ENCODE data around the gene EHBP1. TPM values are rescaled to one million over a fixed set of nuclear protein-coding genes. Genes with fewer than 3 reads are reported as not detected.

EHBP1 gene
- total RNA-seq, 1 donor from 2014 or later: 63.4 TPM

DNA sequence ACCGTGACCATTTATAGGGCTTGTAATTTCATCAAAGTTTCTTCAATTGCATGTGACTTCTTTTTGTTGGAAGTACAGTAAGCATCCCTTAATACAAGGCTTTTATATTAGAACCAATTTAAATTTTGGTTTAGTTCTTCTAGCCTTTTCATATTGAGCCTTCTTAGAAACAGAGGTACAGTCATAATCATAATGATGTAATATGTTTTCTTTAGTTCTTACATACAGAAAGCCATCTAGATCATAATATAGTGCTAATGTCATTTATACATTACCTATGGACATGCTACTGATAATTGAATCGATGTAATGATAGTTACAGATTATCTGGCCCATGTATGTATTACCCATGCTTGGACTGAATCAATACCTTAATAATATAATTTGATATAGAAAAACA is 235.2 kb downstream of the EHBP1 start:
- Mint-ChIP-seq H3K36me3 (ENCODE audit: unreplicated experiment) (no peaks in the 10 kb centered on the region), H3K9me3 (ENCODE audit: unreplicated experiment) (no peaks in the 10 kb centered on the region), H3K4me1 (ENCODE audit: low read depth, unreplicated experiment) (no peaks in the 10 kb centered on the region), H3K27ac (ENCODE audit: unreplicated experiment) (no peak overlapping the region), H3K4me3 (ENCODE audit: unreplicated experiment) (no peak overlapping the region), H3K27me3 (ENCODE audit: unreplicated experiment) (no peaks in the 10 kb centered on the region)
- TF ChIP-seq, protein P1, sequence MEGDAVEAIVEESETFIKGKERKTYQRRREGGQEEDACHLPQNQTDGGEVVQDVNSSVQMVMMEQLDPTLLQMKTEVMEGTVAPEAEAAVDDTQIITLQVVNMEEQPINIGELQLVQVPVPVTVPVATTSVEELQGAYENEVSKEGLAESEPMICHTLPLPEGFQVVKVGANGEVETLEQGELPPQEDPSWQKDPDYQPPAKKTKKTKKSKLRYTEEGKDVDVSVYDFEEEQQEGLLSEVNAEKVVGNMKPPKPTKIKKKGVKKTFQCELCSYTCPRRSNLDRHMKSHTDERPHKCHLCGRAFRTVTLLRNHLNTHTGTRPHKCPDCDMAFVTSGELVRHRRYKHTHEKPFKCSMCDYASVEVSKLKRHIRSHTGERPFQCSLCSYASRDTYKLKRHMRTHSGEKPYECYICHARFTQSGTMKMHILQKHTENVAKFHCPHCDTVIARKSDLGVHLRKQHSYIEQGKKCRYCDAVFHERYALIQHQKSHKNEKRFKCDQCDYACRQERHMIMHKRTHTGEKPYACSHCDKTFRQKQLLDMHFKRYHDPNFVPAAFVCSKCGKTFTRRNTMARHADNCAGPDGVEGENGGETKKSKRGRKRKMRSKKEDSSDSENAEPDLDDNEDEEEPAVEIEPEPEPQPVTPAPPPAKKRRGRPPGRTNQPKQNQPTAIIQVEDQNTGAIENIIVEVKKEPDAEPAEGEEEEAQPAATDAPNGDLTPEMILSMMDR (IDR thresholded peaks at IDR 0.05; ENCODE audit: partially characterized antibody, unreplicated experiment): no peak
- DNase-seq: no peak

DNA sequence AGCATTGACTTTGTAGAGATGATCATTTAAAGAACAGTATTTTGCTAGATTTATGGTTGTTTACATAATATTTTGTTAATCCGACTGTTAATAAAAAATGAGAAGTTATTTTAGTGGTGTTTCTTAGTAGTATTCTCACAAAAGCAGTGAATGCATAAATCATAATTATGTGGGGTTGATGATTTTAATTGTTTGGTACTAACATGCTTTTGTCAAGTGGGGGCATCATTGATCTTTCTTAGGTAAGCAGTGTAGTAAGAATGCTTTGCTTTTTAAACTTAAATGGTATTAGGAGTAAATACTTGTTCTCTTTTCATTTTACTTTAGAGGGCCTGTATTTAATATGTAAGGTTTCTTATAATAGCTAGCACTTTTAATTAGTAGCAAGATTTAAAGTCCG is 235.9 kb downstream of the EHBP1 start:
- Mint-ChIP-seq H3K36me3 (ENCODE audit: unreplicated experiment) (no peaks in the 10 kb centered on the region), H3K27me3 (ENCODE audit: unreplicated experiment) (no peaks in the 10 kb centered on the region), H3K4me3 (ENCODE audit: unreplicated experiment) (no peak overlapping the region), H3K4me1 (ENCODE audit: low read depth, unreplicated experiment) (no peaks in the 10 kb centered on the region), H3K27ac (ENCODE audit: unreplicated experiment) (no peak overlapping the region), H3K9me3 (ENCODE audit: unreplicated experiment) (no peaks in the 10 kb centered on the region)
- TF ChIP-seq, protein P1 (IDR thresholded peaks at IDR 0.05; ENCODE audit: partially characterized antibody, unreplicated experiment): no peak
- DNase-seq: no peak

DNA sequence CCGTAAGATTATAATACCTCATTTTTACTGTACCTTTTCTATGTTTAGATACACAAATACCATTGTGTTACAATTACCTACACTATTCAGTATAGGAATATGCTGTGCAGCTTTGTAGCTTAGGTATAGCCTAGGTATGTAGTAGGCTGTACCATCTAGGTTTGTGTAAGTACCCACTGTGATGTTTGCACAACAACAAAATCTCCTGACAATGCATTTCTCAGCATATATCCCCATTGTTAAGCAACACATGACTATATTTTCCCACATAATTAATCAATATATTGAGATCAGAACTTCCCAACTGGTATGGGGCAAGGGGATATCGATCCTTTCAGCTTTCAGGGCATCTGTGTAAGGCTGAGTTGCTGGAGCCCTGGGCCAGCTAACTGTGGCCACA is 238.8 kb downstream of the EHBP1 start:
- no peaks in the 10 kb centered on the region for H3K9me3 Mint-ChIP-seq (ENCODE audit: unreplicated experiment)
- no peaks in the 10 kb centered on the region for H3K36me3 Mint-ChIP-seq (ENCODE audit: unreplicated experiment)
- TF ChIP-seq, protein P1 (IDR thresholded peaks at IDR 0.05; ENCODE audit: partially characterized antibody, unreplicated experiment): no peak
- DNase-seq: no peak
- H3K4me1 Mint-ChIP-seq (ENCODE audit: low read depth, unreplicated experiment): no peaks in the 10 kb centered on the region
- no peak overlapping the region for H3K4me3 Mint-ChIP-seq (ENCODE audit: unreplicated experiment)
- H3K27me3 Mint-ChIP-seq (ENCODE audit: unreplicated experiment): no peaks in the 10 kb centered on the region
- H3K27ac Mint-ChIP-seq (ENCODE audit: unreplicated experiment): no peak overlapping the region

DNA sequence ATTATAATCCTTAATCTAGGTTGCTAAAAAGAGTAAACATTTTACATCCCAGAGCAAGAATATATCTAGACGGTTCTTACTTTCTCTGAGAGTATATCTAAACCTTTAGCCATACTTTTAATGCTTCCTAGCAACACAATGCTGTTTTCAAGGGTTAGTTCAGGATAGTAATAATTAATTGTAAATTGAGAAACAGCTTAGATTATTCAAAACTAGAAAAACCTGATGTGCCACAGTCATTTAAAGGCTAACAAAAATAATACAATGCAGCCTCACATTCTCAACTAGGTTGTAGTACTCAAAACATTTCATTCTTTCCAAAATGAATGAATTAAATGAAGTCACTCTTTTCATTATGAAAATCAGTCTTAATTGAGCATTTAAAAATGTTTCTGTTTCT is 241.9 kb downstream of the EHBP1 start:
- Mint-ChIP-seq H3K9me3 (ENCODE audit: unreplicated experiment) (no peaks in the 10 kb centered on the region), H3K27ac (ENCODE audit: unreplicated experiment) (no peak overlapping the region), H3K4me1 (ENCODE audit: low read depth, unreplicated experiment) (no peaks in the 10 kb centered on the region), H3K36me3 (ENCODE audit: unreplicated experiment) (no peaks in the 10 kb centered on the region), H3K4me3 (ENCODE audit: unreplicated experiment) (no peak overlapping the region), H3K27me3 (ENCODE audit: unreplicated experiment) (no peaks in the 10 kb centered on the region)
- no peak for DNase-seq
- TF ChIP-seq, protein P1 (IDR thresholded peaks at IDR 0.05; ENCODE audit: partially characterized antibody, unreplicated experiment): no peak

DNA sequence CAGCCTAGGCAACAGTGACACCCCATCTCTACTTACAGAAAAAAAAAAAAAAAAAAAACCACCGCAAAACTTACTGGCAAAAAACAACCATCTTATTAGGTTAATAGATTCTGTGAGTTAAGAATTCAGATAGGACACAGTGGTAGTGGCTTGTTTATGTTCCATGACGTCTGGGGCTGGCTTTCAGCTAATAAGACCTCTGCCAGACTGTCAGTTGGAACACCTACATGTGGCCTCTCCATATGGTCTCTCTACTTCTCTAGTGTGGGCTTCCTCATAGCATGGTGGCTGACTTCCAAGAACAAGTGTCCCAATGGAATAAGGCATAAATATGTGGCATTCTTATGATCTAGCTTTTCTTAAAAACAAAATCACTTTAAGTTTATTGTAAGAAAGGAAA is 251.1 kb downstream of the EHBP1 start:
- H3K36me3 Mint-ChIP-seq (ENCODE audit: unreplicated experiment): peaks cover 3% of the 10 kb centered on the region
- H3K9me3 Mint-ChIP-seq (ENCODE audit: unreplicated experiment): no peaks in the 10 kb centered on the region
- H3K27ac Mint-ChIP-seq (ENCODE audit: unreplicated experiment): no peak overlapping the region
- H3K27me3 Mint-ChIP-seq (ENCODE audit: unreplicated experiment): no peaks in the 10 kb centered on the region
- no peaks in the 10 kb centered on the region for H3K4me1 Mint-ChIP-seq (ENCODE audit: low read depth, unreplicated experiment)
- TF ChIP-seq, protein P1 (IDR thresholded peaks at IDR 0.05; ENCODE audit: partially characterized antibody, unreplicated experiment): no peak
- DNase-seq: no peak
- no peak overlapping the region for H3K4me3 Mint-ChIP-seq (ENCODE audit: unreplicated experiment)

Measured in glutamatergic neuron (in vitro differentiated cells).